Smooth muscle cell of the brain vasculature (primary cell): ENCODE results near the gene PCDHGC3.

Experiments used
- DNase-seq: peaks from one replicate; pipeline ENCODE4 v3.0.0-alpha.2; 2012; ENCODE audit warnings: low read depth, low spot score

PCDHGC3 gene

DNA sequence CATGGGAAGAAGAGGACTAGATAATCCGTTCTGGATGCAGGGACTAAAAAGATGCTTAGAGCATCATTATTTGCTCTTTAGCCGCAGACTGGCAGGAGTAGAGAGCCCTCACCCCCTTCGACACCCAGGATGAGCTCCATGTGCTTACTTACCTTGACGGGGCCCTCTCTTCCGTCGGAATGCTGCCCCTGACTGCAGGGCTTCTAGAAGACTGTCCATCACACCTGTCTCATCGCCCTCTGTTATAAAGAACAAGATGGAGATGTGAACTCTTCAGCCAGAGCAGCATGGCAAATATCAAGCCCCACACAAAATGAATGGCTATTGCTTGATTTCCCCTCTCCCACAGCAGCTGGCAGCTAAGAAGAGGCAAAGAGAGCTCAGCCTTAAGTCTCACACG, 48.2 kb downstream of the PCDHGC3 start:
- no peak for DNase-seq

DNA sequence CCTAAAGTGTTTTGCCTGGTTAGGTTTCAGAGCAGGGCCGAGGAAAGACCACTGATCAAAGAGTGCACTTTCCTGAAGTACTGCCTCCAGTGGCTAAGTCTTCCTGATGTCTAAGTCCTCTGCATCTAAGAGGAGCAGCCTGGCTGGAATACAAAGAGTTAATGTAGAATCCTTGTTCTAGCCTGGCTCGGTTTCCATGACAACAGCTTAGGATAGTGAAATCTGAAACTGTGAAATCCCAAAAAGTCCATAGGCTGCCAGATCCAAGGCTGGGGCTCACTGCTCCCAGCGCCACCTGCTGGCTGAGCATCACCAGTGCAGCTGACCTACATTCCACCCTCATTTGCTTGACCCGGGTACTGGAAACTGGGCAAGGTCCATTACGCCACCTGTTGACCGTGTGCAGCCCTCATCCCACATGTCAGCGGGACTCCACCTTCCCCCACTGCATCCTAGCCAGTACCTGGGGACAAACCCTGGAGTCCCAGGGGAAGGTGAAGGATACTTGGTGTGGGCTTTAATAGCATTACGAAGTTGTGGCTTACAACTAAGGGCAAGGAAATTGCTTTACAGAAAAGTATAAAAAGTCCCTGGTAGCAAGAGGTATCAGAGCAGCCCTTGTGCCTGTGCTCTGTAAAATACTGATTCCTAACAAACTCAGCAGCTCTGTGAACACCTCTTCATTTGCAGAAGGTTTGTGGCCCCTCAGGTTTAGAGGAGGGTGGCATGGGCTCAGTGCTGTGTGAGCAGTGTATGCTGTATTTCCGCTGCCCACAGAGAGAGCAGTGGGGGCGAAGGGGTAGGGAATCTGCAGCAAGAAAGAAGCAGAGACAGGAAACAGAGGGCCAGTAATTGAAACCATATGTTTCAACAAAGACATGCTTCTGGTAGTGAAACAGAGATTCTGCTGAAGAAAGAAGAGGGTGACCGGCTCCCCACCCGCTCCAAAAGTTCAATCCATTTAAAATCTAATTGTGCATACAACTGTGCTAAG, 49.1 kb downstream of the PCDHGC3 start:
- peak; percentile 92 for DNase-seq

DNA sequence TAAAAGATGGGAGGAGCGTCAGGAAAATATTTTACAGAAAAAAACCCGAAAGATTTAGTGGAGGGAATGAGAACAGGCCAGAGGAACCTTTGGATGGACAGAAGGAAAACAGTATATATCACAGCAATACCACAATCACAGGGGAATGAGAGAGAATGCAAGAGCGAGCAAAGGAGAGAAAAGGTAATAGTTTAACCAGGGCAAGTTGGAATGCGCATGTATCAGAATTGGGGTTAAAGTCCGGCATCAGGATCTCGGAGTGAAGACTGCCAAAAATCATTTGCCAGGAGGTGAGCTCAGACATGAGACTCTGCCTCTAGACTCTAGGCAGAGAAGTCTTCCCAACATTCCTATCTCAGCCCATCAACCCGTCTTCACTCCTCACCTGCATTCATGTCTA, 49.9 kb downstream of the PCDHGC3 start:
- no peak for DNase-seq

DNA sequence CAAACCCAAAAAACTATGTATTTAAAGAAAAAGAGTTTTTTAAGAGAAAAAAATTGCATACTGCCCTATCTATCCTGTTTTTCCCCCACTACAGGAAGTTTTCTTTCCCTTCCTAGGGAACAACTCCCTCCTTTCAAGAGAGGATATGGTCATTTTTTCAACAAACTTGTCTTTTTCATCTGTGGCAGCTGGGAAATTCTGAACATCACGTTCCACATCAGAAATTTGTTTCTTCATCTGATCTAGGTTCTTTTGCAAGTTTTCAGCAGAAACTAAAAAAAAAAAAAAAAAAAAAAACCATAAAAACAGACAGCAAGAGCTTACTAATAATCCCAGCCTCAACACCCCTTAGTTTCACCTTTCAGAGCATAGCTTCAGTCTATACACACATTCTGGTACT, 51.7 kb downstream of the PCDHGC3 start:
- no peak for DNase-seq
